ENCODE measurements around the gene HOXB6. TPM values are rescaled to one million over a fixed set of nuclear protein-coding genes. Genes with fewer than 3 reads are reported as not detected.
A peak's percentile ranks its signal among the peaks of the same experiment; 100 is the strongest.

The HOXB6 gene
- total and polyA plus RNA-seq, 4 donors = 5.3 to 7.5 (median 5.7) TPM

GRCh38 chr17:48555258-48556228 is 49.2 kb downstream of the HOXB6 start:
- peak overlapping the region in 1 of 2 donors; percentile 96 for H3K9ac ChIP-seq (ENCODE audit: insufficient read depth in 1 of 2, low read length in 2 of 2)
- peaks cover 0 to 82% (median 3%) of the 10 kb centered on the region in 5 donors for H3K4me1 ChIP-seq (ENCODE audit: control insufficient read depth in 5 of 5, insufficient read depth in 5 of 5, low read length in 5 of 5)
- ATAC-seq (ENCODE audit: insufficient read depth, low FRiP score) (no peak), DNase-seq (peak; percentile 73 to 97 (median 94))
- no peak overlapping the region for H3K4me3 ChIP-seq
- TF ChIP-seq CTCF (IDR thresholded peaks at IDR 0.05; ENCODE audit: control extremely low read depth, extremely low read depth) = no peak
- H3K9me3 ChIP-seq (ENCODE audit: control insufficient read depth in 4 of 4, insufficient read depth in 3 of 4, low read length in 3 of 4) = peaks cover 0 to 3% (median 0%) of the 10 kb centered on the region in 4 donors
- peaks cover 0 to 53% (median 2%) of the 10 kb centered on the region in 3 donors for H3K27me3 ChIP-seq (ENCODE audit: control insufficient read depth in 3 of 3, insufficient read depth in 3 of 3, low read length in 2 of 3)
- 8% methylated on average over 35 to 36 of the region's 36 CpGs for WGBS, 2 donors
- peak overlapping the region in 1 of 2 donors; percentile 32 for H3K27ac ChIP-seq (ENCODE audit: low read depth in 1 of 2, low read length in 1 of 2)
- H3K36me3 ChIP-seq (ENCODE audit: control insufficient read depth in 4 of 4, insufficient read depth in 4 of 4, low read length in 4 of 4) = peaks cover 0 to 18% (median 2%) of the 10 kb centered on the region in 4 donors

- no peak for ATAC-seq (ENCODE audit: insufficient read depth, low FRiP score)
- TF ChIP-seq CTCF (IDR thresholded peaks at IDR 0.05; ENCODE audit: control extremely low read depth, extremely low read depth) = no peak
- Histone ChIP-seq H3K27me3 (ENCODE audit: control insufficient read depth in 3 of 3, insufficient read depth in 3 of 3, low read length in 2 of 3) (peaks cover 0 to 54% (median 2%) of the 10 kb centered on the region in 3 donors), H3K4me1 (ENCODE audit: control insufficient read depth in 5 of 5, insufficient read depth in 5 of 5, low read length in 5 of 5) (peaks cover 0 to 82% (median 8%) of the 10 kb centered on the region in 5 donors), H3K9me3 (ENCODE audit: control insufficient read depth in 4 of 4, insufficient read depth in 3 of 4, low read length in 3 of 4) (peaks cover 0 to 3% (median 0%) of the 10 kb centered on the region in 4 donors), H3K36me3 (ENCODE audit: control insufficient read depth in 4 of 4, insufficient read depth in 4 of 4, low read length in 4 of 4) (peaks cover 0 to 23% (median 5%) of the 10 kb centered on the region in 4 donors), H3K27ac (ENCODE audit: low read depth in 1 of 2, low read length in 1 of 2) (peak overlapping the region in 1 of 2 donors; percentile 70), H3K4me3 (peak overlapping the region; percentile 33), H3K9ac (ENCODE audit: insufficient read depth in 1 of 2, low read length in 2 of 2) (peak overlapping the region; percentile 30 to 96)
- 48 to 61% methylated on average over 44 of the region's 44 CpGs for WGBS, 2 donors
- peak; percentile 43 to 53 (median 45) for DNase-seq
Observed at GRCh38 chr17:48554412-48555257, 50.2 kb downstream of the HOXB6 start.

GRCh38 chr17:48553826-48554225 is 51.0 kb downstream of the HOXB6 start:
- WGBS, 2 donors = 52 to 74% methylated on average over 1 of the region's 1 CpG
- Histone ChIP-seq H3K9me3 (ENCODE audit: control insufficient read depth in 4 of 4, insufficient read depth in 3 of 4, low read length in 3 of 4) (peaks cover 0 to 3% (median 0%) of the 10 kb centered on the region in 4 donors), H3K27me3 (ENCODE audit: control insufficient read depth in 3 of 3, insufficient read depth in 3 of 3, low read length in 2 of 3) (peaks cover 0 to 54% (median 0%) of the 10 kb centered on the region in 3 donors), H3K9ac (ENCODE audit: insufficient read depth in 1 of 2, low read length in 2 of 2) (peak overlapping the region in 1 of 2 donors; percentile 96), H3K27ac (ENCODE audit: low read depth in 1 of 2, low read length in 1 of 2) (no peak overlapping the region), H3K36me3 (ENCODE audit: control insufficient read depth in 4 of 4, insufficient read depth in 4 of 4, low read length in 4 of 4) (peaks cover 0 to 21% (median 4%) of the 10 kb centered on the region in 4 donors), H3K4me1 (ENCODE audit: control insufficient read depth in 5 of 5, insufficient read depth in 5 of 5, low read length in 5 of 5) (peaks cover 0 to 82% (median 10%) of the 10 kb centered on the region in 5 donors), H3K4me3 (no peak overlapping the region)
- TF ChIP-seq CTCF (IDR thresholded peaks at IDR 0.05; ENCODE audit: control extremely low read depth, extremely low read depth) = no peak
- ATAC-seq (ENCODE audit: insufficient read depth, low FRiP score) (no peak), DNase-seq (peak in 2 of 3 donors; percentile 42 to 61)
